Glutamatergic neuron (in vitro differentiated cells): ENCODE results near the gene GUCY2D. TPM values are rescaled to one million over a fixed set of nuclear protein-coding genes. Genes with fewer than 3 reads are reported as not detected.

Experiments
- DNase-seq: peaks from one replicate; pipeline ENCODE4 v3.0.0; 2022
- H3K27ac Mint-ChIP-seq: one replicate; pipeline ENCODE4 v1.8.0; 2020; ENCODE audit warnings: mild to moderate bottlenecking, mixed read lengths, inconsistent platforms; ENCODE audit not compliant: unreplicated experiment
- H3K27me3 Mint-ChIP-seq: one replicate; pipeline ENCODE4 v1.8.0; 2020; ENCODE audit warnings: mild to moderate bottlenecking, moderate library complexity, mixed read lengths, inconsistent platforms; ENCODE audit not compliant: unreplicated experiment
- H3K36me3 Mint-ChIP-seq: one replicate; pipeline ENCODE4 v1.8.0; 2020; ENCODE audit warnings: mild to moderate bottlenecking, mixed read lengths, inconsistent platforms; ENCODE audit not compliant: unreplicated experiment
- H3K4me1 Mint-ChIP-seq: one replicate; pipeline ENCODE4 v1.8.0; 2020; ENCODE audit warnings: mild to moderate bottlenecking, low read depth, mixed read lengths, inconsistent platforms; ENCODE audit not compliant: unreplicated experiment
- H3K4me3 Mint-ChIP-seq: one replicate; pipeline ENCODE4 v1.8.0; 2020; ENCODE audit warnings: mild to moderate bottlenecking, mixed read lengths, inconsistent platforms; ENCODE audit not compliant: unreplicated experiment
- H3K9me3 Mint-ChIP-seq: one replicate; pipeline ENCODE4 v1.8.0; 2020; ENCODE audit warnings: mild to moderate bottlenecking, moderate library complexity, mixed read lengths, inconsistent platforms; ENCODE audit not compliant: unreplicated experiment
- CTCF ChIP-seq: fragments of 200-600 bp; sonication (generic); IDR thresholded peaks from one replicate; pipeline ENCODE4 v1.5.0; 2021; ENCODE audit not compliant: partially characterized antibody, unreplicated experiment
- total RNA-seq: library from RNA; stranded (reverse); fragmentation: NEBNext Ultra II Directional; extraction: Animal tissue kit (Norgen Biotek cat#: 25700); gene quantifications from one replicate; pipeline ENCODE4 v1.2.1, GENCODE V29; 2021; ENCODE audit not compliant: unreplicated experiment

Gene GUCY2D
- total RNA-seq, 1 donor from 2014 or later = not detected

- no peak for DNase-seq
- Mint-ChIP-seq H3K4me1 (no peaks in the 10 kb centered on the region), H3K4me3 (no peak overlapping the region), H3K27ac (no peak overlapping the region), H3K9me3 (peaks cover 7% of the 10 kb centered on the region), H3K27me3 (peaks cover 25% of the 10 kb centered on the region), H3K36me3 (peaks cover 6% of the 10 kb centered on the region)
- no peak for TF ChIP-seq CTCF
Measured at GRCh38 chr17:8005967-8006730, 3.7 kb downstream of the GUCY2D start.

GRCh38 chr17:8006836-8007680 lies 4.6 kb downstream of the GUCY2D start:
- no peak for TF ChIP-seq CTCF
- no peak overlapping the region for H3K27ac Mint-ChIP-seq
- no peak overlapping the region for H3K4me3 Mint-ChIP-seq
- H3K9me3 Mint-ChIP-seq = peaks cover 5% of the 10 kb centered on the region
- H3K4me1 Mint-ChIP-seq = no peaks in the 10 kb centered on the region
- H3K36me3 Mint-ChIP-seq = peaks cover 6% of the 10 kb centered on the region
- DNase-seq = no peak
- H3K27me3 Mint-ChIP-seq = peaks cover 22% of the 10 kb centered on the region

- H3K27ac Mint-ChIP-seq = no peak overlapping the region
- H3K36me3 Mint-ChIP-seq = peaks cover 6% of the 10 kb centered on the region
- H3K4me1 Mint-ChIP-seq = no peaks in the 10 kb centered on the region
- DNase-seq = no peak
- TF ChIP-seq CTCF = no peak
- no peak overlapping the region for H3K4me3 Mint-ChIP-seq
- H3K27me3 Mint-ChIP-seq = peaks cover 19% of the 10 kb centered on the region
- H3K9me3 Mint-ChIP-seq = peaks cover 7% of the 10 kb centered on the region
Measured at GRCh38 chr17:8007836-8008235, 5.4 kb downstream of the GUCY2D start.

- Mint-ChIP-seq H3K4me1 (no peaks in the 10 kb centered on the region), H3K9me3 (peaks cover 3% of the 10 kb centered on the region), H3K27me3 (peaks cover 11% of the 10 kb centered on the region), H3K4me3 (no peak overlapping the region), H3K27ac (no peak overlapping the region), H3K36me3 (no peaks in the 10 kb centered on the region)
- no peak for TF ChIP-seq CTCF
- DNase-seq = no peak
Measured at GRCh38 chr17:8012045-8012580, 9.7 kb downstream of the GUCY2D start.
